IPS DF 19.7 (cell line): Measurements from ENCODE around the gene PARP15.
"Not testable (repeated sequence)": the region's sequence is repeated elsewhere in the genome, so short reads cannot be mapped to it uniquely, and the experiment has no call there.

Source experiments
- DNase-seq: peaks from one replicate; pipeline ENCODE4 v3.0.0-alpha.2; 2013; ENCODE audit warnings: low read depth, low spot score

The PARP15 gene

GRCh38 chr3:122665881-122666280 lies 88.4 kb downstream of the PARP15 start:
- DNase-seq, result no peak

- DNase-seq, result no peak
Observed at GRCh38 chr3:122668930-122669730, 91.7 kb downstream of the PARP15 start.

- DNase-seq, result no peak
Observed at GRCh38 chr3:122671553-122671952, 94.1 kb downstream of the PARP15 start.

GRCh38 chr3:122674339-122674738 lies 96.9 kb downstream of the PARP15 start:
- no peak for DNase-seq

GRCh38 chr3:122676759-122677158 lies 99.3 kb downstream of the PARP15 start:
- no peak for DNase-seq

- DNase-seq, result no peak
Observed at GRCh38 chr3:122677216-122677615, 99.8 kb downstream of the PARP15 start.

GRCh38 chr3:122678506-122678905 lies 101.1 kb downstream of the PARP15 start:
- no peak for DNase-seq

GRCh38 chr3:122679085-122679881 lies 101.8 kb downstream of the PARP15 start:
- DNase-seq, result no peak

GRCh38 chr3:122679882-122680474 lies 102.5 kb downstream of the PARP15 start:
- no peak for DNase-seq

GRCh38 chr3:122680475-122681283 lies 103.2 kb downstream of the PARP15 start, which contains the start of gene PARP14:
TSS of gene PARP14 (plus strand) at chr3:122680839. CDS start at chr3:122680884, 45 bp downstream.
- no peak for DNase-seq

GRCh38 chr3:122681284-122681973 lies 104.0 kb downstream of the PARP15 start:
- no peak for DNase-seq

- no peak for DNase-seq
Observed at GRCh38 chr3:122681974-122682409, 104.5 kb downstream of the PARP15 start.

GRCh38 chr3:122682778-122683411 lies 105.4 kb downstream of the PARP15 start:
- not testable (repeated sequence) for DNase-seq

GRCh38 chr3:122687298-122687697 lies 109.8 kb downstream of the PARP15 start:
- DNase-seq, result no peak
